Fibroblast of lung (primary cell): ENCODE data around the gene CDH26. TPM values are rescaled to one million over a fixed set of nuclear protein-coding genes. Genes with fewer than 3 reads are reported as not detected.

Experiments used
- DNase-seq, 2 donors: peaks; one replicate each; pipeline versions ENCODE4 v3.0.0 to v3.0.0-alpha.2; 2010; ENCODE audit warnings: low read depth in 2 of 2
- H2AFZ ChIP-seq: 2 replicates; pipeline ENCODE4 v1.5.1; 2012; ENCODE audit warnings: low read length, control low read depth, inconsistent platforms
- H3K27ac ChIP-seq: 2 replicates; pipeline ENCODE4 v1.5.1; 2011; ENCODE audit warnings: low read length, control low read depth; ENCODE audit not compliant: insufficient read depth
- H3K27me3 ChIP-seq: 2 replicates; pipeline ENCODE4 v1.5.1; 2011; ENCODE audit warnings: mild to moderate bottlenecking, low read length; ENCODE audit not compliant: control insufficient read depth, insufficient read depth
- H3K36me3 ChIP-seq: 2 replicates; pipeline ENCODE4 v1.5.1; 2011; ENCODE audit warnings: low read length; ENCODE audit not compliant: control insufficient read depth, insufficient read depth
- H3K4me1 ChIP-seq: 2 replicates; pipeline ENCODE4 v1.5.1; 2011; ENCODE audit warnings: low read length; ENCODE audit not compliant: control insufficient read depth, insufficient read depth; ENCODE audit errors: extremely low read depth
- H3K4me2 ChIP-seq: 2 replicates; pipeline ENCODE4 v1.5.1; 2011; ENCODE audit warnings: low read length, control low read depth; ENCODE audit not compliant: insufficient read depth; ENCODE audit errors: extremely low read depth
- H3K4me3 ChIP-seq, 4 experiments: fragments of 200-600 bp in 1 of 4; sonication (generic) in 1 of 4; replicated peaks in 1 of 4; 2 replicates each; pipeline ENCODE4 v1.5.1; 2011 to 2016; ENCODE audit warnings: low read length in 4 of 4, low read depth in 3 of 4, mild to moderate bottlenecking in 3 of 4, control low read depth in 2 of 4, inconsistent platforms in 1 of 4, mixed read lengths in 1 of 4; ENCODE audit not compliant: insufficient read depth in 1 of 4; ENCODE audit errors: control extremely low read depth in 1 of 4
- H3K79me2 ChIP-seq: 2 replicates; pipeline ENCODE4 v1.5.1; 2012; ENCODE audit warnings: mild to moderate bottlenecking, low read length, inconsistent platforms; ENCODE audit not compliant: control insufficient read depth, insufficient read depth
- H3K9ac ChIP-seq: 2 replicates; pipeline ENCODE4 v1.5.1; 2011; ENCODE audit warnings: mild to moderate bottlenecking, low read length, control low read depth; ENCODE audit not compliant: insufficient read depth
- H3K9me3 ChIP-seq: 2 replicates; pipeline ENCODE4 v1.5.1; 2012; ENCODE audit warnings: low read depth, low read length; ENCODE audit not compliant: control insufficient read depth, insufficient read depth
- H4K20me1 ChIP-seq: 2 replicates; pipeline ENCODE4 v1.5.1; 2011; ENCODE audit warnings: low read length; ENCODE audit not compliant: control insufficient read depth, insufficient read depth; ENCODE audit errors: extremely low read depth
- EZH2 ChIP-seq: IDR thresholded peaks from 2 replicates; pipeline ENCODE4 v1.5.1; 2012; ENCODE audit warnings: low read length, control low read depth, mild to moderate bottlenecking; ENCODE audit errors: missing control alignments
- polyA plus RNA-seq, 2 donors: library from polyadenylated mRNA; depleted of rRNA in 1 of 2; stranded (reverse) in 1 of 2; unstranded in 1 of 2; fragments of >200 nt; gene quantifications; 2 replicates each; pipeline ENCODE4 v1.2.1, GENCODE V29; 2011 to 2012; ENCODE audit warnings: missing spikeins in 1 of 2
- total RNA-seq: library from RNA; depleted of rRNA; stranded (reverse); fragments of >200 nt; gene quantifications from 2 replicates; pipeline ENCODE4 v1.2.1, GENCODE V29; 2014
- TF ChIP-seq, protein P1 (sequence below), 2 donors: IDR thresholded peaks in 1 of 2; conservative IDR thresholded peaks in 1 of 2; 1 replicate in 1 of 2; 2 replicates in 1 of 2; pipeline ENCODE4 v1.5.1; 2011 to 2012; ENCODE audit warnings: low read length in 2 of 2, control low read depth in 1 of 2, inconsistent platforms in 1 of 2, low read depth in 1 of 2, mild to moderate bottlenecking in 1 of 2

The CDH26 gene
- total and polyA plus RNA-seq, 2 donors (not counting 1 experiment from before 2014, with no cell fraction given) = 0.12 to 0.50 TPM

DNA sequence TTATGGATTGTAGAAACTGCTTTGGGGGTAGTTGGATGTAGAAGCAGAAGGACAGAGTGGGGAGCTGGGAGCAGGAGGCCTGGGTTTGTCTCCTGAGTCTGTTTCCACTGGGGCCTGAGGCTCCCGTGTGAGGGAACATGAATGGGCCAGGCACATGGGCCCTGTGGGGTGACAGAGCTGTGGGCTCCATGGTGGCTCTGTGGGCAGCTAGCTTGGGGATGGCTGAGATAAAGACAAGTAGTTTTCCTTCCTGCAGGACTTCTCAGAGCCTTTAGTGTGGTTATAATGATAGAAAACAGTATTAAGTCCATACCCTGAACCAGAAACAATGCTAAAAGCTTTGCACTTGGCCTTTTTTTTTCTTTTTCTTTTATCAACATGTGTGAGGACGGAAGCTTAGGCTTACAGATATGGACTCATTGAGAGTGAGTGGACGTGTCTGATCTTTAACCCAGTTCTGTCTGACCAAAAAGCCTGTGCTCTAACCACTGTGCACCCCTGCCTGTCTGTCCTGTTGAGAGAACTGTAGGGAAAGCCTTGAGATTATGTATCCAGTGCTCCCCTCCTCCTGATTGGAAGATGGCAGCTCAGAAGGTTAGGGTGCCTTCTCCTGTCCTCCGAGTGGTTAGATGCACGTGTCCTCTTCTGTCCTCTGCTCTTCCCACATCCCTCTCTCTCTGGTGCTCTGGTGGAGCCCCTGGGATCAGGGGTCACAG is 98.3 kb downstream of the CDH26 start:
- Histone ChIP-seq H3K27me3 (peaks cover 7% of the 10 kb centered on the region), H3K79me2 (no peaks in the 10 kb centered on the region), H3K4me2 (no peak overlapping the region), H3K4me1 (no peaks in the 10 kb centered on the region), H4K20me1 (no peaks in the 10 kb centered on the region), H3K36me3 (no peaks in the 10 kb centered on the region), H3K9me3 (no peaks in the 10 kb centered on the region), H2AFZ (no peak overlapping the region), H3K27ac (no peak overlapping the region), H3K4me3 (no peak overlapping the region), H3K9ac (no peak overlapping the region)
- no peak for DNase-seq
- TF ChIP-seq, protein P1, sequence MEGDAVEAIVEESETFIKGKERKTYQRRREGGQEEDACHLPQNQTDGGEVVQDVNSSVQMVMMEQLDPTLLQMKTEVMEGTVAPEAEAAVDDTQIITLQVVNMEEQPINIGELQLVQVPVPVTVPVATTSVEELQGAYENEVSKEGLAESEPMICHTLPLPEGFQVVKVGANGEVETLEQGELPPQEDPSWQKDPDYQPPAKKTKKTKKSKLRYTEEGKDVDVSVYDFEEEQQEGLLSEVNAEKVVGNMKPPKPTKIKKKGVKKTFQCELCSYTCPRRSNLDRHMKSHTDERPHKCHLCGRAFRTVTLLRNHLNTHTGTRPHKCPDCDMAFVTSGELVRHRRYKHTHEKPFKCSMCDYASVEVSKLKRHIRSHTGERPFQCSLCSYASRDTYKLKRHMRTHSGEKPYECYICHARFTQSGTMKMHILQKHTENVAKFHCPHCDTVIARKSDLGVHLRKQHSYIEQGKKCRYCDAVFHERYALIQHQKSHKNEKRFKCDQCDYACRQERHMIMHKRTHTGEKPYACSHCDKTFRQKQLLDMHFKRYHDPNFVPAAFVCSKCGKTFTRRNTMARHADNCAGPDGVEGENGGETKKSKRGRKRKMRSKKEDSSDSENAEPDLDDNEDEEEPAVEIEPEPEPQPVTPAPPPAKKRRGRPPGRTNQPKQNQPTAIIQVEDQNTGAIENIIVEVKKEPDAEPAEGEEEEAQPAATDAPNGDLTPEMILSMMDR (conservative IDR thresholded peaks at IDR 0.05 in 1 of 2, IDR thresholded peaks at IDR 0.05 in 1 of 2; ENCODE audit: low read depth in 1 of 2, low read length in 2 of 2) = no peak
- no peak for TF ChIP-seq EZH2

DNA sequence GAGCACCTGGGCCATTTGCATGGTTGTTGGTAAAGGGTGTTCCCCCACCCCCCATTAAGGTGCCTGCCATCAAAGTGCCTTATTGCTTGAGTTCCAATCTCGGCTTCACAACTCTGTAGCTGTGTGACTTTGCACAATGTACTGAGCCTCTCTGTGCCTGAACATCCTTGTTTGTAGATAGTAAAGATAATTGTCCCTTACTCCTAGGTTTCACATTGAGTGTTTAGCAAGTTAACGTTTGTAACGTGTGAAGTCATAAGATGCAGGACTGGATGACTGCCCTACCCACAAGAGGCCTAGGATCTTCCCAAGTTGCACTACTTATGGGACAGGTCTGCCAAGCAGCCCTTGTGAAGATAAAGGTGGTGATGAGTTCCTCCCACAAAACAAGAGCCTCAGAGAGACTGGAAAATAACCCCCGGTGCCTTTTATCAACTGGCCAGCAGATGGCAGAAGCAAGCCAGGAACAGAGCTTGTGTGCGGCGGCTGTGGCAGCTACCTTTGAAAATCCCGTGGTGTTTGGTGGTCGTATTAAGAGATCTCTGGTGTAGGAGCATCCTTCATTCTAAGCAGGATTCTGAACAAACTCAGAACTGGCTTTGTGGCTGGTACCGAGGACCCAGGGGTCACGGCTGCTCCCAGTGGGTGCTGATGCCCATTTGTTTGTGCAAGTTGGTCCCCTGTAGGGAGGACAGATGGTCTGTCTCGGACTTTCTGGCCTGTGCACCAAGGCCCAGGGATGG is 99.1 kb downstream of the CDH26 start:
- H3K36me3 ChIP-seq = no peaks in the 10 kb centered on the region
- peak overlapping the region; percentile 39 for H2AFZ ChIP-seq
- no peak overlapping the region for H3K4me2 ChIP-seq
- DNase-seq = peak; percentile 45 to 67
- TF ChIP-seq, protein P1 (conservative IDR thresholded peaks at IDR 0.05 in 1 of 2, IDR thresholded peaks at IDR 0.05 in 1 of 2; ENCODE audit: low read depth in 1 of 2, low read length in 2 of 2) = peak; percentile 87 to 94
- TF ChIP-seq EZH2 = no peak
- H3K4me1 ChIP-seq = peaks cover 2% of the 10 kb centered on the region
- H3K9me3 ChIP-seq = no peaks in the 10 kb centered on the region
- H3K27ac ChIP-seq = no peak overlapping the region
- H3K79me2 ChIP-seq = no peaks in the 10 kb centered on the region
- H3K4me3 ChIP-seq = no peak overlapping the region
- no peak overlapping the region for H3K9ac ChIP-seq
- H4K20me1 ChIP-seq = no peaks in the 10 kb centered on the region
- H3K27me3 ChIP-seq = peaks cover 4% of the 10 kb centered on the region
